Erythroblast (primary cell): ENCODE data around the gene PXYLP1.

ENCODE experiments used
- GATA1 ChIP-seq: IDR thresholded peaks from 2 replicates; pipeline ENCODE4 v1.6.1; 2011; ENCODE audit warnings: low read depth, mild to moderate bottlenecking, control low read depth, low read length, moderate library complexity
- POLR2A ChIP-seq: IDR thresholded peaks from 2 replicates; pipeline ENCODE4 v1.6.1; 2011; ENCODE audit warnings: mild to moderate bottlenecking, low read length

DNA sequence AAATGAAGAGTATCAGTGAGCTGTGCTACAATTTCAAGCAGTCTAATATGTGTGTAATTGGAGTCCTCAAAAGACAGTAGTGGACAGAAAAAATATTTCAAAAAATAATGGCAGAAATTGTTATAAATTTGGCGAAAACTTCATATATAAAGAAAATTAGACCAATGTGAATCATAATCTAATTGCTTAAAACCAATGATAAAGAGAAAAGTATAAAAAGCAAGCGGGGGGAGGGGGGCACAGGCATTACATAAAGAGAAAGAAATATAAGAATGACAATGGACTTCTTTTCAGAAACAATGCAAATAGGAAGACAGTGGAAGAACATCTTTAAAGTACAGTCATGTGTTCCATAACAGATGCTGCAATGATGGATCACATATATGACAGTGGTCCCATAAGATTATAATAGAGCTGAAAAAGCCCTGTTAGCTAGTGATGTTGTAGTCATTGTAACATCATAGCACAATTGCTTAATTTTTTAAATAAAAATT, 7.9 kb upstream of the PXYLP1 start:
- TF ChIP-seq POLR2A = no peak
- no peak for TF ChIP-seq GATA1
